ENCODE results near the gene C12orf43.

Gene C12orf43

GRCh38 chr12:120999191-121000120 is 16.8 kb downstream of the C12orf43 start:
- DNase-seq (ENCODE audit: low spot score): no peak

GRCh38 chr12:120998435-120998834 is 17.9 kb downstream of the C12orf43 start:
- DNase-seq (ENCODE audit: low spot score): no peak

- DNase-seq (ENCODE audit: low spot score): no peak
Observed at GRCh38 chr12:120997448-120997847, 18.8 kb downstream of the C12orf43 start.

GRCh38 chr12:120996133-120996746 is 20.0 kb downstream of the C12orf43 start:
- DNase-seq (ENCODE audit: low spot score): no peak

- no peak for DNase-seq (ENCODE audit: low spot score)
Observed at GRCh38 chr12:120994589-120995337, 21.5 kb downstream of the C12orf43 start.

- no peak for DNase-seq (ENCODE audit: low spot score)
Observed at GRCh38 chr12:120994059-120994458, 22.2 kb downstream of the C12orf43 start.

- no peak for DNase-seq (ENCODE audit: low spot score)
Observed at GRCh38 chr12:120993496-120993895, 22.8 kb downstream of the C12orf43 start.

- DNase-seq (ENCODE audit: low spot score): no peak
Observed at GRCh38 chr12:120992989-120993388, 23.3 kb downstream of the C12orf43 start.

GRCh38 chr12:120991965-120992364 is 24.3 kb downstream of the C12orf43 start:
- DNase-seq (ENCODE audit: low spot score): no peak

GRCh38 chr12:120990487-120991055 is 25.7 kb downstream of the C12orf43 start:
- DNase-seq (ENCODE audit: low spot score): no peak

- no peak for DNase-seq (ENCODE audit: low spot score)
Observed at GRCh38 chr12:120989687-120990086, 26.6 kb downstream of the C12orf43 start.

GRCh38 chr12:120988658-120989057 is 27.6 kb downstream of the C12orf43 start:
- no peak for DNase-seq (ENCODE audit: low spot score)

GRCh38 chr12:120988234-120988633 is 28.1 kb downstream of the C12orf43 start:
- DNase-seq (ENCODE audit: low spot score): no peak

- no peak for DNase-seq (ENCODE audit: low spot score)
Observed at GRCh38 chr12:120984351-120984898, 31.9 kb downstream of the C12orf43 start.

GRCh38 chr12:120983759-120984158 is 32.5 kb downstream of the C12orf43 start:
- DNase-seq (ENCODE audit: low spot score): no peak

- DNase-seq (ENCODE audit: low spot score): no peak
Observed at GRCh38 chr12:120982659-120983058, 33.6 kb downstream of the C12orf43 start.

- DNase-seq (ENCODE audit: low spot score): no peak
Observed at GRCh38 chr12:120981407-120981941, 34.8 kb downstream of the C12orf43 start.

GRCh38 chr12:120980800-120981368 is 35.4 kb downstream of the C12orf43 start:
- no peak for DNase-seq (ENCODE audit: low spot score)

GRCh38 chr12:120979862-120980696 is 36.2 kb downstream of the C12orf43 start:
- no peak for DNase-seq (ENCODE audit: low spot score)

GRCh38 chr12:120979220-120979861 is 36.9 kb downstream of the C12orf43 start:
- no peak for DNase-seq (ENCODE audit: low spot score)
